ENCODE measurements around the gene ABO.
"Not testable (repeated sequence)": the region's sequence is repeated elsewhere in the genome, so short reads cannot be mapped to it uniquely, and the experiment has no call there.

- TF ChIP-seq POLR2A (IDR thresholded peaks at IDR 0.05; ENCODE audit: low read depth, low read length); POLR2AphosphoS5 (IDR thresholded peaks at IDR 0.05; ENCODE audit: low read depth, low read length); TAF1 (IDR thresholded peaks at IDR 0.05; ENCODE audit: borderline replicate concordance, low read depth, low read length): not testable (repeated sequence)
Observed at GRCh38 chr9:133221994-133222393, 53.0 kb downstream of the ABO start.
